DOHH2 (cell line): Measurements from ENCODE around the gene KIF16B.

ENCODE experiments used
- H3F3A ChIP-seq: fragments of 200-600 bp; sonication (generic), shearing (Covaris generic); 2 replicates; pipeline ENCODE4 v1.6.0; 2016; ENCODE audit warnings: antibody characterized with exemption, mild to moderate bottlenecking; ENCODE audit not compliant: control insufficient read depth, insufficient read depth
- H3K27ac ChIP-seq: fragments of 200-600 bp; sonication (generic); 2 replicates; pipeline ENCODE4 v1.5.1; 2014; ENCODE audit warnings: low read depth, mild to moderate bottlenecking, low read length, moderate library complexity
- H3K27me3 ChIP-seq: fragments of 200-600 bp; sonication (generic); 2 replicates; pipeline ENCODE4 v1.6.1; 2014; ENCODE audit warnings: mild to moderate bottlenecking, low read length, mixed read lengths; ENCODE audit not compliant: control insufficient read depth
- H3K36me3 ChIP-seq: fragments of 200-600 bp; sonication (generic); 2 replicates; pipeline ENCODE4 v1.6.1; 2014; ENCODE audit warnings: mild to moderate bottlenecking, low read length, moderate library complexity, mixed read lengths; ENCODE audit not compliant: control insufficient read depth
- H3K4me1 ChIP-seq: fragments of 200-600 bp; sonication (generic); 2 replicates; pipeline ENCODE4 v1.6.1; 2014; ENCODE audit warnings: mild to moderate bottlenecking, low read length, mixed read lengths; ENCODE audit not compliant: control insufficient read depth
- H3K4me2 ChIP-seq: fragments of 200-600 bp; sonication (generic); 2 replicates; pipeline ENCODE4 v1.6.0; 2014; ENCODE audit warnings: mild to moderate bottlenecking, low read length, moderate library complexity
- H3K4me3 ChIP-seq: fragments of 200-600 bp; sonication (generic); 2 replicates; pipeline ENCODE4 v1.5.1; 2014; ENCODE audit warnings: mild to moderate bottlenecking, low read length, mixed read lengths
- H3K79me2 ChIP-seq: fragments of 200-600 bp; sonication (generic); 2 replicates; pipeline ENCODE4 v1.6.1; 2014; ENCODE audit warnings: mild to moderate bottlenecking, low read length, mixed read lengths; ENCODE audit not compliant: control insufficient read depth
- H3K9me2 ChIP-seq: fragments of 200-600 bp; sonication (generic); replicated peaks from 2 replicates; pipeline ENCODE4 v1.6.1; 2014; ENCODE audit warnings: mild to moderate bottlenecking, low read length, mixed read lengths; ENCODE audit not compliant: control insufficient read depth
- H3K9me3 ChIP-seq: fragments of 200-600 bp; sonication (generic); 2 replicates; pipeline ENCODE4 v1.6.1; 2014; ENCODE audit warnings: antibody characterized with exemption, low read length, mixed read lengths; ENCODE audit not compliant: control insufficient read depth, insufficient read depth
- H4K20me1 ChIP-seq: fragments of 200-600 bp; sonication (generic); 2 replicates; pipeline ENCODE4 v1.6.0; 2014; ENCODE audit warnings: low read depth, mild to moderate bottlenecking, antibody characterized with exemption, low read length, moderate library complexity; ENCODE audit not compliant: control insufficient read depth, insufficient read depth
- EZH2phosphoT487 ChIP-seq: fragments of 200-600 bp; sonication (generic); IDR thresholded peaks from 2 replicates; pipeline ENCODE4 v1.6.1; 2017; ENCODE audit warnings: borderline replicate concordance, mild to moderate bottlenecking, antibody characterized with exemption, low read length, moderate library complexity, mixed read lengths
- TF ChIP-seq, protein P1 (sequence below): fragments of 200-600 bp; sonication (generic); IDR thresholded peaks from one replicate; pipeline ENCODE4 v1.5.1; 2014; ENCODE audit warnings: antibody characterized with exemption, mild to moderate bottlenecking, low read depth, low read length; ENCODE audit not compliant: poor library complexity, severe bottlenecking

The KIF16B gene

DNA sequence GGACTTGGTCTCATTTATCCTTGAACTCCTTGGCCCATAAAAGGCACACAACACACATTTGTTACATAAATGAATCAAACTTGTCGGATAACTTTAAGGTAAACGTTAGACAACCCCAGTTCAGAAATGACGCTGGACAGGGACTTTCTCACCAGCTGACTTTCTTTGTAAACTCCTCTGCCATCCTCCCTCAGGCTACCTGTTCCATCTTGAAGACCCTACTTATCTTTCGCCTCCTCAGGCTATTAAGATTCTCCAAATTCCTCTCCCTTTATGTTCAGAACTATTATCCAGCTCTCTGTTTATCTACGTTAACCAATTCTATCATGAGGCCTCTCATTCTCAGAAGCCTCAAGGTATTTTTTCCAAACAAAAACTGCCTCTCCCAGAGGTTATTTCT lies 47.7 kb upstream of the KIF16B start:
- H3K4me2 ChIP-seq, result no peak overlapping the region
- H4K20me1 ChIP-seq, result no peaks in the 10 kb centered on the region

DNA sequence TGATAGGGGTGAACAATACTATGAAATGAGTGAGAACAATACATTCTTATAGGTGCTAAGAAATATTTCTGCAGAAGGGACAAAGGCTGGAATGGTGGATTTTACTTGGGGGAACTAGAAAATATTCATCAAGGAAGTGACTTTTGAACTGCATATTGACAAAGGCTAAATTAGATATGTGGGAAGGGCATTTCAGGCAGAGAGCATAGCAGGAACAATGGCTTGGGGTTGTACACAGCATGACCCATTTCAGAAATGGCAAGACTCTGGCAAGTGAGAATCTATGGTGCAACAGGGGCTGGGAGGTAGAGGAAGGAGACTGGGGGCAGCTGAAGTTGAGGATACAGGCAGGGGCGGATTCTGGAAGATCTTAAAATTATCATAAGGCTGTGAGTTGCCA lies 46.7 kb upstream of the KIF16B start:
- no peak for TF ChIP-seq EZH2phosphoT487
- TF ChIP-seq, protein P1, sequence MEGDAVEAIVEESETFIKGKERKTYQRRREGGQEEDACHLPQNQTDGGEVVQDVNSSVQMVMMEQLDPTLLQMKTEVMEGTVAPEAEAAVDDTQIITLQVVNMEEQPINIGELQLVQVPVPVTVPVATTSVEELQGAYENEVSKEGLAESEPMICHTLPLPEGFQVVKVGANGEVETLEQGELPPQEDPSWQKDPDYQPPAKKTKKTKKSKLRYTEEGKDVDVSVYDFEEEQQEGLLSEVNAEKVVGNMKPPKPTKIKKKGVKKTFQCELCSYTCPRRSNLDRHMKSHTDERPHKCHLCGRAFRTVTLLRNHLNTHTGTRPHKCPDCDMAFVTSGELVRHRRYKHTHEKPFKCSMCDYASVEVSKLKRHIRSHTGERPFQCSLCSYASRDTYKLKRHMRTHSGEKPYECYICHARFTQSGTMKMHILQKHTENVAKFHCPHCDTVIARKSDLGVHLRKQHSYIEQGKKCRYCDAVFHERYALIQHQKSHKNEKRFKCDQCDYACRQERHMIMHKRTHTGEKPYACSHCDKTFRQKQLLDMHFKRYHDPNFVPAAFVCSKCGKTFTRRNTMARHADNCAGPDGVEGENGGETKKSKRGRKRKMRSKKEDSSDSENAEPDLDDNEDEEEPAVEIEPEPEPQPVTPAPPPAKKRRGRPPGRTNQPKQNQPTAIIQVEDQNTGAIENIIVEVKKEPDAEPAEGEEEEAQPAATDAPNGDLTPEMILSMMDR, result no peak
- Histone ChIP-seq H3K4me3 (no peak overlapping the region), H3K9me3 (no peaks in the 10 kb centered on the region), H3K4me2 (no peak overlapping the region), H4K20me1 (no peaks in the 10 kb centered on the region), H3K27ac (no peak overlapping the region), H3K4me1 (no peaks in the 10 kb centered on the region), H3K27me3 (no peaks in the 10 kb centered on the region), H3K79me2 (no peaks in the 10 kb centered on the region), H3K36me3 (no peaks in the 10 kb centered on the region), H3K9me2 (no peaks in the 10 kb centered on the region), H3F3A (no peaks in the 10 kb centered on the region)

More for the DNA sequence above, 47.7 kb upstream of the KIF16B start:
- no peaks in the 10 kb centered on the region for H3K36me3 ChIP-seq
- H3K27ac ChIP-seq, result no peak overlapping the region
- H3K79me2 ChIP-seq, result no peaks in the 10 kb centered on the region
- H3K9me2 ChIP-seq, result no peaks in the 10 kb centered on the region
- H3F3A ChIP-seq, result no peaks in the 10 kb centered on the region
- no peak overlapping the region for H3K4me3 ChIP-seq
- H3K9me3 ChIP-seq, result no peaks in the 10 kb centered on the region
- no peaks in the 10 kb centered on the region for H3K27me3 ChIP-seq
- no peaks in the 10 kb centered on the region for H3K4me1 ChIP-seq
- no peak for TF ChIP-seq EZH2phosphoT487
- TF ChIP-seq, protein P1, result no peak

DNA sequence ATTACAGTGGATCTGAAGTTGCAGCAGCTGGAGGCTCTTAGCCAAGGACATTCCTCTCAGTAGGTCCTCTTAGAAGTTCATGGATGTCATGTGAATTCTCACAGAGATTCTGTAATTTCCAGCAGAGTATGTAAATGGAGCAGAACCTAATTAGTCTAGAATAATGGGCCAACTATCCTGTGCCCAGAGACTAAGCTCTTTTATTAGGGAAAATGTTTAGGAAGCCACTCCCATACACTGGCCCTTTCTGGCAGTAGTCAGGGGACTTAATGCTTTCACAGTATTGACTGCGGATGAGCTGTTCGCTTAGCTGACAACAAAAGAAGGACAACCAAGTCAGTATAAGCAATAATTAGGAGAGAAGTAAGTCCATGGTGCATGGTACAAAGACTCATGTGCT lies 43.8 kb upstream of the KIF16B start:
- H3K4me1 ChIP-seq, result no peaks in the 10 kb centered on the region
- no peak for TF ChIP-seq EZH2phosphoT487
- TF ChIP-seq, protein P1, result no peak
- no peaks in the 10 kb centered on the region for H3F3A ChIP-seq
- H3K79me2 ChIP-seq, result no peaks in the 10 kb centered on the region
- H4K20me1 ChIP-seq, result no peaks in the 10 kb centered on the region
- H3K27me3 ChIP-seq, result peaks cover 7% of the 10 kb centered on the region; the same call in 1 of the 2 replicates
- no peaks in the 10 kb centered on the region for H3K9me2 ChIP-seq
- no peak overlapping the region for H3K27ac ChIP-seq
- H3K4me2 ChIP-seq, result no peak overlapping the region
- no peaks in the 10 kb centered on the region for H3K36me3 ChIP-seq
- no peak overlapping the region for H3K4me3 ChIP-seq
- H3K9me3 ChIP-seq, result no peaks in the 10 kb centered on the region
